ENCODE data around the gene LCN1.

Gene LCN1

DNA sequence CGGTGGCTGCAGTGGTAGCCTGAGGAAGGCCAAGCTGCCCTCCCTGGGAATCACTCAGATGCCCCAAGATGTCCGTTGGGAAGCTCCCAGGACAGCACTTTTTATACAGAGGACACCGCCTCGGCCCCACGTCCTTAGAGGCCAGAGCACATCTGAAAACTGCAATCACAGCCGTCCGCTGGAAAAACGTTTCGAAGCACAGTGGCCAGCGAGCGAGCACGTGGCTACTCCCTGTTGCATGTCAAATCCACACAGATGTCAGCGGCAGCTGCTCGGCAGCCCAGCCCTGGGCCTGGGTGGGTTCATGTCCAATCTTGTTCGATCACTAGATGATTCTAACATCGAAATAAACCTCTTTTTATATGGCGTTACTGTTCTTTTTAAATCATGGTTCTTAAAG is 32.7 kb upstream of the LCN1 start:
- in situ Hi-C loops (cut with HindIII; ENCODE audit: low sequenced_read_pairs): no loop called here
- H3K4me3 ChIP-seq (ENCODE audit: low read depth, low read length): no peak overlapping the region
- no peak for DNase-seq (ENCODE audit: low read depth, low spot score)
- TF ChIP-seq, protein P1, sequence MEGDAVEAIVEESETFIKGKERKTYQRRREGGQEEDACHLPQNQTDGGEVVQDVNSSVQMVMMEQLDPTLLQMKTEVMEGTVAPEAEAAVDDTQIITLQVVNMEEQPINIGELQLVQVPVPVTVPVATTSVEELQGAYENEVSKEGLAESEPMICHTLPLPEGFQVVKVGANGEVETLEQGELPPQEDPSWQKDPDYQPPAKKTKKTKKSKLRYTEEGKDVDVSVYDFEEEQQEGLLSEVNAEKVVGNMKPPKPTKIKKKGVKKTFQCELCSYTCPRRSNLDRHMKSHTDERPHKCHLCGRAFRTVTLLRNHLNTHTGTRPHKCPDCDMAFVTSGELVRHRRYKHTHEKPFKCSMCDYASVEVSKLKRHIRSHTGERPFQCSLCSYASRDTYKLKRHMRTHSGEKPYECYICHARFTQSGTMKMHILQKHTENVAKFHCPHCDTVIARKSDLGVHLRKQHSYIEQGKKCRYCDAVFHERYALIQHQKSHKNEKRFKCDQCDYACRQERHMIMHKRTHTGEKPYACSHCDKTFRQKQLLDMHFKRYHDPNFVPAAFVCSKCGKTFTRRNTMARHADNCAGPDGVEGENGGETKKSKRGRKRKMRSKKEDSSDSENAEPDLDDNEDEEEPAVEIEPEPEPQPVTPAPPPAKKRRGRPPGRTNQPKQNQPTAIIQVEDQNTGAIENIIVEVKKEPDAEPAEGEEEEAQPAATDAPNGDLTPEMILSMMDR (IDR thresholded peaks at IDR 0.05; ENCODE audit: low read depth, low read length): no peak

DNA sequence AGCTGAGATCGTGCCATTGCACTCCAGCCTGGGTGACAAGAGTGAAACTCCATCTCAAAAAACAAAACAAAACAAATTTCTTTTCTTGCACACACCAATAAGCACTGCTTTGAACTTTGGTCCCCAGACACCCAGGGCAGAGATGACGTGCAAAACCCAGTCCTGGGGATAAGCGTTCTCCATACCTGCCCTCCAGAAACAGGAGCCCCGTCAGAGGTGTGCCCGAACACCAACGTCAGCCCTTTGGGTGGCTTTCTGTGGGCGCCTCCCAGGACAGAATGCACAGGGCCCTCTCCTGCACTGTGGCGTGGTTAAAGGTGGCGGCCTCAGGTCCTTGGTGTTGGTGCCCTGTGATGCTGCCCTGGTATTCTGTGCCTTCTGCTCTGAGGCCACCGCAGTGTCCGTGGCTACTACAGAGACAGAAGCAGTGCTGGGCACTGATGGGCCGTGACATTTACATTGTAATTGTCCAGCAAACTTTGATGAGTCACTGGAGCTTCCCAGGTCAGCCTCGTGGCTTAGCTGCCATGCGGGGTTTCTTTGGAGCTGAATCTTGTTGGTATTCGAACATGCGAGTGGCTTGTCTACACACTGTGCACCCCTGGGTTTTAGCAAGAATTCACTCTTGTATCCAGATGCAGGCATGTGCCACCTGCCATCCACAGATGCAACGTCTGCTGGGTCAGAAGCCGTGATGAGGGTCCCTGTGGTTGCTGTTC is 31.9 kb upstream of the LCN1 start:
- no peak overlapping the region for H3K4me3 ChIP-seq (ENCODE audit: low read depth, low read length)
- TF ChIP-seq, protein P1 (IDR thresholded peaks at IDR 0.05; ENCODE audit: low read depth, low read length): no peak
- in situ Hi-C loops (cut with HindIII; ENCODE audit: low sequenced_read_pairs): no loop called here
- DNase-seq (ENCODE audit: low read depth, low spot score): no peak

DNA sequence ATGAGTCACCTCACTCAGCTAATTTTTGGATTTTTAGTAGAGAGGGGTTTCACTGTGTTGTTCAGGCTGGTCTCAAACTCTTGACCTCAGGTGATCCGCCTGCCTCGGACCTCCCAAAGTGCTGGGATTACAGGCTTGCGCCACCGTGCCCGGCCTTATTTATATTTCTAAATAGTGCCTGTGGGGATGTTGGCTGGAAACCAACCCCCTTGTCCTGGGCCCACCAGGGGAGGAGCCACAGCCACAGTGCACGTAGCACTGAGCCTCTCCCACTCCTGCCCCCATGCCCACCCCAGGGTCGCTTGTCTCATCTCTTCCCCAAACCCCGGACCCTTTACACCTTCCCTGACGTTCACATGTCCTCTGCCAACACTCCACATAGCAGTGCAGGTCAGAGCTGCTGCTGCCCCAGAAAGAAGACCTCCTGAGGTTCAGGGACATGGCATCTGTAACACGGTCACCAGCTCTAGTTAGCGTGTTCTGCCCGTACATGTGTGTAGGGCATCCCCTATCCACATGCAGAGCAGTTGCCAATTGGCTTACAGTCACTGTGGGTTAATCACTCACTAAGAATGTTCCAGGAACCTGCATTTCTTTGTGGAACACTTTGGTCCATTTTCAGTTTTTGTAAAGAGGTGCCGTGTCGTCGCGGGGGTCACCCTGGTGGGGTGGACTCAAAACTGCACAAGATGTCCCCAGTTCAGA is 30.9 kb upstream of the LCN1 start:
- no peak for DNase-seq (ENCODE audit: low read depth, low spot score)
- in situ Hi-C loops (cut with HindIII; ENCODE audit: low sequenced_read_pairs): no loop called here
- TF ChIP-seq, protein P1 (IDR thresholded peaks at IDR 0.05; ENCODE audit: low read depth, low read length): no peak
- no peak overlapping the region for H3K4me3 ChIP-seq (ENCODE audit: low read depth, low read length)

DNA sequence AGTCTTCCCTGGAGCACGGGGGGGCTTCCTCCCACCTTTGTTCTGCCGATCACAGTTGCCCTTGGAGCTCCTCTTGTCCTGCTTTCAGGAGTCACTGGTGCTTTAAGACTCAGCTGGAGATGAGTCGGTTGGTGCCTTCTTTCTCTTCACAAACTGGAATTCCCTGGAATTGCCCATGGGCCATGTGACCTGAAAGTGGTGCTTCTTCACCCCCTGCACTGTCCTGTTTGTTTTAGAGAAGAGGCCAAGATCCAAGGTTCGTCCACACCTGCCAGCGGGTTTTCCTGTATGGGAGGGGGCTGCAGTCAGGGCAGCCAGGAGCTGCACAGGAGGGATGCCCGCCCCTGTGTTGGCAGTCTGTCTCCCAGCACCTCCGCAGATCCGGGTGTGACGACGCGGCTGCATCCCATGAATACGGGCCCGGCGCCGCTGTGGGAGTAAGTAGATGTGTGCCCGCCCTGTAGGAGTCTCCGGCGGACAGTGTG is 30.2 kb upstream of the LCN1 start:
- TF ChIP-seq, protein P1 (IDR thresholded peaks at IDR 0.05; ENCODE audit: low read depth, low read length): no peak
- in situ Hi-C loops (cut with HindIII; ENCODE audit: low sequenced_read_pairs): no loop called here
- no peak for DNase-seq (ENCODE audit: low read depth, low spot score)
- H3K4me3 ChIP-seq (ENCODE audit: low read depth, low read length): no peak overlapping the region

DNA sequence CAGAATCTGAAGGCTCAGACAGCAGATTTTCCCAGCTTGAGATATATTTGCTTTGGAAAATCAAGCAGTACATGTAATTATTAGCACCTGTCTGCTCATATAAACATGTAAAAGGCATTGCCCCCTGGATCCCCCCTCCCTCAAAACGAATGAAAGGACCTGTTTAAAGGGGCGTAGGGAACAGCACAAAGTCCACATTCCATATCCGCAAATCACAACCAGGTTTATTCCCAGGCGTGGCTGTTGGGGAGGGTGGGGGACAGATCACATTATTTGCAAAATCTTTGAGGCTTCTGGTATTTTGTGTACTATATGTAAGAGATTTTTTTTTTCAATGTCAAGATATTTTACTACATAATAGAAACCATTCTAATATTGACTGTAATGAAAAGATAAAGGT is 29.5 kb upstream of the LCN1 start:
- no peak overlapping the region for H3K4me3 ChIP-seq (ENCODE audit: low read depth, low read length)
- TF ChIP-seq, protein P1 (IDR thresholded peaks at IDR 0.05; ENCODE audit: low read depth, low read length): no peak
- no peak for DNase-seq (ENCODE audit: low read depth, low spot score)
- in situ Hi-C loops (cut with HindIII; ENCODE audit: low sequenced_read_pairs): no loop called here

DNA sequence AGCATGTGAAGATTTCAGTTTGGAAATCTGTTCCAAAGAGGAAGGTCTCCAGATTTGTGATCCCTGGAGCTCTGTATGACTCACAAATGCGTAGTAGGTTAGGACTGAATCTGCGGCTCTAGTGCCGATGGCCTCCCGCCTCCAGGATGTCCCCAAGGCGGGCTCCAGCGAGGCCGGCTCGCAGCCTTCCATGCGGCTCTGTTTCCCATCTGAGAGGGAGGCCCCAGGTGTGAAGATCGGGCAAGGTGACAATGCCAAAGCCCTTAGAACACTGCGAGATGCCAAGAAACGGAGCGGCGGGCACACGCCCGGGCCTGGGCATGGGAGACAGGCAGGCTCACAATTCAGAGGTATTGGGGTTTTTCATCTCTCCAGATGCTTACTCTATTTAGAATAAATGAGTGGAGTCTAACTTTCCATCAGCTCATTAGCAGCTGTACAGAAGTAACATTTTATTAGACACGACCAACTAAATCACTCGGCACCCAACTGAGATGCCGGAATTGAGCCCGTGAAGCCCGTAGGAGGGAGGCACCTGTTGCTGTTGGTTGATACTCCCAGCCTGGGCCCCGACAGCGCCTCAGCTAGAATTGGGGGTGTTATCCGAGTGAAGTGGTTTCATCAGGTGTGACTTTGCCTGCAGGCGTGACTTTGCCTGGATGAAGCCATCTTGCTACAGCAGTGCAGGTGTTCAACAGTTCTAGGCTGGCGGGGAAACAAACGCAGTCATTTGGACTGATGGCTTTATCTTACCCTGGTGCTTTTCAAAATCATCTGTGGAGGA is 28.2 kb upstream of the LCN1 start:
- TF ChIP-seq, protein P1 (IDR thresholded peaks at IDR 0.05; ENCODE audit: low read depth, low read length): no peak
- no peak for DNase-seq (ENCODE audit: low read depth, low spot score)
- in situ Hi-C loops (cut with HindIII; ENCODE audit: low sequenced_read_pairs): no loop called here
- no peak overlapping the region for H3K4me3 ChIP-seq (ENCODE audit: low read depth, low read length)

Measured in astrocyte of the spinal cord (primary cell).